Posterior cingulate gyrus (tissue), 11 donors: Measurements from ENCODE around the gene ASTN2.

Experiments
- DNase-seq, 10 donors: peaks; one replicate each; pipeline versions ENCODE4 v3.0.0 to v3.0.0-alpha.2; 2020 to 2021; ENCODE audit warnings: mixed read lengths in 3 of 10
- intact Hi-C: fragments of 100-400 bp; cut with DNase I; formaldehyde crosslinking; loops from one replicate; pipeline ENCODE4 v1.15.1; 2023

ASTN2 gene

GRCh38 chr9:116641292-116642059 lies 773.4 kb downstream of the ASTN2 start:
- DNase-seq = no peak
- intact Hi-C loops = loop anchor here (10.0 kb wide), 2 partner anchors 67 to 757 kb away; no protein-coding TSS in a partner anchor

GRCh38 chr9:116639251-116639741 lies 775.6 kb downstream of the ASTN2 start:
- intact Hi-C loops = no loop called here
- DNase-seq = no peak

- intact Hi-C loops = no loop called here
- DNase-seq = no peak
Measured at GRCh38 chr9:116635908-116636307, 778.9 kb downstream of the ASTN2 start.

- no peak for DNase-seq
- intact Hi-C loops = no loop called here
Measured at GRCh38 chr9:116632990-116633838, 781.6 kb downstream of the ASTN2 start.

- intact Hi-C loops = no loop called here
- DNase-seq = no peak
Measured at GRCh38 chr9:116629634-116630033, 785.2 kb downstream of the ASTN2 start.

GRCh38 chr9:116628716-116629115 lies 786.1 kb downstream of the ASTN2 start:
- no peak for DNase-seq
- intact Hi-C loops = no loop called here

- intact Hi-C loops = no loop called here
- no peak for DNase-seq
Measured at GRCh38 chr9:116627433-116627832, 787.4 kb downstream of the ASTN2 start.

GRCh38 chr9:116626762-116627161 lies 788.1 kb downstream of the ASTN2 start:
- no peak for DNase-seq
- intact Hi-C loops = no loop called here

GRCh38 chr9:116623715-116624114 lies 791.1 kb downstream of the ASTN2 start:
- no peak for DNase-seq
- intact Hi-C loops = no loop called here

DNA sequence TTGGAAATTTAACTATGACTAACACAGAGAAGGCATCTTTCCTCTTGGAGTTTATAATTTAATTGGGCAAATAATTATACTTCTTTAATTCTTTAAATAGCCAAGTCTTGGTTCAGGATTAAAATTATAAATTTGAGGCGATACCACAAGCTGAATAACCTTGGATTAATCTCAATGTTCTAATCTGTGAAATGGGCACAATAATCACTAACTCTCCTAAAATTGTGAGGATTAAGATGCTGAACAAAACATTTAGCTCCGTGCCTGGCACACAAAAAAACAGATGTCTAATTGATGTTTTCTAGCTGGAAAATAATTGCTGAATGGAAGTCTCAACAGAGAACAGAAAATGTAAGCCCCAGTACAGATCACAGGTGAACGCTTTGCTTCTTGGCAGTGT lies 797.5 kb downstream of the ASTN2 start:
- intact Hi-C loops = no loop called here
- no peak for DNase-seq

DNA sequence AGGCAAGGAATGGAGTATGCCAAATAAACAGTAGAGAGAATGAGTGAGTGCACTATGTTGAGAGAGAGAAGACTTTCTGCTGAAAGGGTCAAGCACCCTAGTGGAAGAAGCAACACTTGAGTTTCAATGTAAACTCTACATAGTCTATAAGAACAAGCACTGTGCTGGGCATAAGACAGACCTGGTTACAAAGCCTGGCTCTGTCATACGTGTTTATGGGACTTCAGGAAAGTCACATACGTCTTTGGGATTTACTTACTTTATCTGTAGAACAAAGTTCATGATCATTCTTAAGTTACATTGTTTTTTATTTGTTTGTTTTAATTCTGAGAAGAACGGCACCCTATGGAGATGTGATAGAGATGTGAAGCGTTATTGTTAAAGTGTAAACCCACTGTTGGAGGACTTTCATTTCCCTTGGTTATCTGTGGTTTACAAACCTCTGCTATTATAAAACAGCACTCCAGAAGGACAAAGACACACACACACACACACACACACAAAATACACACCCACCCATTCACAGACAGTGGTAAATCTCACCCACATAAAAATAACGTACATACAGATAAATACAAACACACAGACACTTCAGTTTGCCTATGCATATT lies 798.4 kb downstream of the ASTN2 start:
- DNase-seq = no peak
- intact Hi-C loops = no loop called here

DNA sequence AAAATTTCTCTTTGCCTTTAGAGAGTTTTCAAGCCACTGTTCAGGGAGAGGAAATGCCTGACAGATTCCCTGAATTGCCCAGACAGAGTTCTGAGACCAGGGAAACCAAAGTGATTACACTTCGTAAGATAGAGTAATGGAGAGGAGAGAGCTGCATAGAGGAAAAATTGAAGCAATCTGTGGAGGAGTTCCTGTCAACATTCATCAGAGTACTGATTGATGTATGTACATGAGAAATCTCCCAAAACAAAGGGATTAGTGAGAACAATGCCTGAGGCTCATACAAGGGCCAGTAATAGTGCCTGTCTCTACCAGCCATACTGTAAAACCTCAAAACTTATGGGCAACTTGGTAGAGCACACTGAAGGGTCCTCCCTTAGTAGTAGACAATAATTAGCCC lies 806.8 kb downstream of the ASTN2 start:
- no peak for DNase-seq
- intact Hi-C loops = no loop called here

DNA sequence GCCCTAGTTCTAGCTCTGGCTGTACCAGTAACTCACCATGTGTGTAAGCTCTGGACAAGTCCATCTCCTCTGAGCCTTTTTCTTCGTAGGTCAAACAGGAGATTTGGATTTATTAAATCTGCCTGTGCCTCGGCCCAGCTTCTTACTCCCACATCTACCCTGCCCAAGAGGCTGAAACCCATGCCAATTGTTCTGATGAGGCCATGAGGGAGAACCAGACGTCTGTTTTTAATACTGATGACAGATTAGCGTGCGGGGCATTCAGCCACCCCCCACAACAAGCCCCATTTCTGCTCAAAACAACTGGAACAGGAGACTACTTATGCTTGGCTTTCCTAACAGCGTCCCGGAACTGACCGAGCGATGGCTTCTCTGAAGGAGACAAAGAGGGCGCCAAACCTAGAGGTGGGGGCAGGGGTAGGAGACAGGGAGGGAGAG lies 808.9 kb downstream of the ASTN2 start:
- peak in 1 of 10 donors; percentile 62 for DNase-seq
- intact Hi-C loops = no loop called here

- DNase-seq = peak in 2 of 10 donors; percentile 65 to 82
- intact Hi-C loops = no loop called here
Measured at GRCh38 chr9:116605060-116605459, 809.8 kb downstream of the ASTN2 start.

GRCh38 chr9:116604251-116604650 lies 810.6 kb downstream of the ASTN2 start:
- intact Hi-C loops = no loop called here
- no peak for DNase-seq

- DNase-seq = no peak
- intact Hi-C loops = no loop called here
Measured at GRCh38 chr9:116599342-116599884, 815.4 kb downstream of the ASTN2 start.

GRCh38 chr9:116596646-116597045 lies 818.2 kb downstream of the ASTN2 start:
- no peak for DNase-seq
- intact Hi-C loops = no loop called here

- no peak for DNase-seq
- intact Hi-C loops = no loop called here
Measured at GRCh38 chr9:116594547-116594946, 820.3 kb downstream of the ASTN2 start.

- intact Hi-C loops = no loop called here
- no peak for DNase-seq
Measured at GRCh38 chr9:116592970-116593369, 821.9 kb downstream of the ASTN2 start.

DNA sequence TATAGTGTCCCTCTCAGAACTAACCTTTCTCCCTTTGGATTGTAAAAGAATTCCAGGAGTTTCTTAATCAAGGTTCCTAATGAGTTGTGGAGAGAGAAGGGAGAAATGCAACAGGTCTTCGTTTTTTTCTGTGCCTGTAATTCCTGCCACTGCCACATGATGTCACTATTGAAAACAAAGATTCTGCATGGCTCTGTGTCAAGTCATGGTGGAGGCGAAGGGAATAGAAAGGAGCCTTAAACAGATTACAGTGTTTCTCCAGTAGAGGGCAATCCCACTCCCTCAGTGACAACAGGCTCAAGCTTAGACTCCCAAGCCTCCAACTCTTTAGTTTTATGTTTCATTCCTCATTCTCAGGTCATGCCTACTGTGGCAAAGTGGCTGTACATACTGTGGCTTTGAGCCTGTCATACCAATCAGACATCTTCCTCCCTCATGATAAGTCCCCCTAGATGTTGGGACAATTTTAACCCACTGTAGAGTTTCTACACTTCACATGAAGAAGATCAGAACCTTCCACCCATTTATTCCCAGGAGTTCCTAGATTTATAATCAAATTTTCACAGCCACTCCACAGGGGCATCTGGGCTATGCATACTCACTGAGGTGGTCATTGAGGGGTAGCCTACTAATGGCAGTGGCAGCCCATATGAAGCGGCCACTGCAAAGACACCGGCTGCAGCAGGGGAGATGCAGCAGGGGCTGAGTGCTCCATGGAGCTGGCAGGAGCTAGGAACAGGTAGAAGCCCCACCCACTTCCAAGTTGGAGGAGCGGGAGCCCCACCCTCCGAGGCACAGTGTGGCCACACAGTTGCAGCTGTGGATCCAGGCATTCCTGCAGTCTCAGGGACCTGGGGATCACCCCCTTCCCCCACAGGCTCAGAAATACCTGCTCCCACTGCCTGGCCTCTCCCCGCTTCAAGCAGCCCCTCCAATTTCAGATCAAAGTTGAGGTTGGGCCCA lies 825.2 kb downstream of the ASTN2 start:
- intact Hi-C loops = no loop called here
- DNase-seq = peak in 1 of 10 donors; percentile 58
